WTC11 (cell line): Measurements from ENCODE around the gene OR4D2.

Source experiments
- ATF1 ChIP-seq: sonication (generic); formaldehyde crosslinking; IDR thresholded peaks from 2 replicates; pipeline ENCODE4 v1.8.1; 2023; ENCODE audit warnings: mild to moderate bottlenecking, moderate library complexity, missing genetic modification reagents
- CREB1 ChIP-seq: sonication (generic); formaldehyde crosslinking; IDR thresholded peaks from 2 replicates; pipeline ENCODE4 v1.8.0; 2023; ENCODE audit warnings: mild to moderate bottlenecking, missing genetic modification reagents
- ELF4 ChIP-seq: sonication (generic); formaldehyde crosslinking; IDR thresholded peaks from 2 replicates; pipeline ENCODE4 v1.8.1; 2022; ENCODE audit warnings: low read depth, mild to moderate bottlenecking, moderate library complexity, missing genetic modification reagents
- JUN ChIP-seq: sonication (generic); formaldehyde crosslinking; IDR thresholded peaks from 2 replicates; pipeline ENCODE4 v1.8.0; 2023; ENCODE audit warnings: mild to moderate bottlenecking, missing genetic modification reagents
- KAT7 ChIP-seq: sonication (generic); formaldehyde crosslinking; IDR thresholded peaks from 2 replicates; pipeline ENCODE4 v1.8.1; 2023; ENCODE audit warnings: missing genetic modification reagents, mild to moderate bottlenecking, borderline replicate concordance
- NFATC4 ChIP-seq: fragments of 250-450 bp; sonication (Bioruptor Pico); IDR thresholded peaks from 2 replicates; pipeline ENCODE4 v1.9.0; 2021; ENCODE audit warnings: mild to moderate bottlenecking
- RELA ChIP-seq: sonication (generic); formaldehyde crosslinking; IDR thresholded peaks from 2 replicates; pipeline ENCODE4 v1.8.1; 2022; ENCODE audit warnings: missing genetic modification reagents, mild to moderate bottlenecking, borderline replicate concordance
- ZBTB21 ChIP-seq: sonication (generic); formaldehyde crosslinking; IDR thresholded peaks from 2 replicates; pipeline ENCODE4 v1.8.1; 2023; ENCODE audit warnings: mild to moderate bottlenecking, missing genetic modification reagents, borderline replicate concordance
- ZNF232 ChIP-seq: sonication (generic); formaldehyde crosslinking; IDR thresholded peaks from 2 replicates; pipeline ENCODE4 v1.8.0; 2022; ENCODE audit warnings: mild to moderate bottlenecking, missing genetic modification reagents
- ZNF263 ChIP-seq: sonication (generic); formaldehyde crosslinking; IDR thresholded peaks from 2 replicates; pipeline ENCODE4 v1.8.1; 2022; ENCODE audit warnings: low read depth, mild to moderate bottlenecking, moderate library complexity, missing genetic modification reagents
- ZNF423 ChIP-seq: fragments of 250-450 bp; sonication (Bioruptor Pico); IDR thresholded peaks from 2 replicates; pipeline ENCODE4 v2.1.2; 2022; ENCODE audit warnings: mild to moderate bottlenecking, moderate library complexity
- TF ChIP-seq, protein P1 (sequence below): fragments of 200-600 bp; IDR thresholded peaks from 2 replicates; pipeline ENCODE4 v1.8.0; 2022; ENCODE audit warnings: antibody characterized with exemption
- TF ChIP-seq, protein P2 (sequence below): sonication (generic); formaldehyde crosslinking; IDR thresholded peaks from 2 replicates; pipeline ENCODE4 v1.8.1; 2022; ENCODE audit warnings: low read depth, mild to moderate bottlenecking, moderate library complexity, missing genetic modification reagents, borderline replicate concordance

DNA sequence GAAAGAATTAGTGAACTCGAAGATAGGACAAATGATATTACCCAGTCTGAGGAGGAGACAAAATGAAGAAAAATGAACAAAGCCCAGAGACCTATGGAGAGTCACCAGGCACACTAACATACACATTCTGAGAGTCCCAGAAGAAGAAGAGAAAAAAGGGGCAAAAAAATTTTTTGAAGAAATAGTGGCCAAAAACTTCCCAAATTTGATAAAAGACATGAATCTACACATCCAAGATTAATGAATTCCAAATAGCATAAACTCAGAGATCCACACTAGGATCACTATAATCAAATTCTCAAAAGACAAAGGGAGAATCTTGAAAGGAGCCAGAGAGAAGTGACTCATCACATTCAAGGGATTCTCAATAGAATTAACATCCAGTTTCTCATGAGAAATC lies 22.0 kb upstream of the OR4D2 start:
- no peak for TF ChIP-seq NFATC4 (CRISPR knock-in tag)
- TF ChIP-seq ZBTB21 (CRISPR knock-in tag), result no peak
- no peak for TF ChIP-seq ATF1 (CRISPR knock-in tag)
- no peak for TF ChIP-seq KAT7 (CRISPR knock-in tag)
- TF ChIP-seq CREB1 (CRISPR knock-in tag), result no peak
- TF ChIP-seq ELF4 (CRISPR knock-in tag), result no peak
- no peak for TF ChIP-seq ZNF423 (CRISPR knock-in tag)
- no peak for TF ChIP-seq JUN
- TF ChIP-seq, protein P1, sequence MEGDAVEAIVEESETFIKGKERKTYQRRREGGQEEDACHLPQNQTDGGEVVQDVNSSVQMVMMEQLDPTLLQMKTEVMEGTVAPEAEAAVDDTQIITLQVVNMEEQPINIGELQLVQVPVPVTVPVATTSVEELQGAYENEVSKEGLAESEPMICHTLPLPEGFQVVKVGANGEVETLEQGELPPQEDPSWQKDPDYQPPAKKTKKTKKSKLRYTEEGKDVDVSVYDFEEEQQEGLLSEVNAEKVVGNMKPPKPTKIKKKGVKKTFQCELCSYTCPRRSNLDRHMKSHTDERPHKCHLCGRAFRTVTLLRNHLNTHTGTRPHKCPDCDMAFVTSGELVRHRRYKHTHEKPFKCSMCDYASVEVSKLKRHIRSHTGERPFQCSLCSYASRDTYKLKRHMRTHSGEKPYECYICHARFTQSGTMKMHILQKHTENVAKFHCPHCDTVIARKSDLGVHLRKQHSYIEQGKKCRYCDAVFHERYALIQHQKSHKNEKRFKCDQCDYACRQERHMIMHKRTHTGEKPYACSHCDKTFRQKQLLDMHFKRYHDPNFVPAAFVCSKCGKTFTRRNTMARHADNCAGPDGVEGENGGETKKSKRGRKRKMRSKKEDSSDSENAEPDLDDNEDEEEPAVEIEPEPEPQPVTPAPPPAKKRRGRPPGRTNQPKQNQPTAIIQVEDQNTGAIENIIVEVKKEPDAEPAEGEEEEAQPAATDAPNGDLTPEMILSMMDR, result no peak
- TF ChIP-seq, protein P2, sequence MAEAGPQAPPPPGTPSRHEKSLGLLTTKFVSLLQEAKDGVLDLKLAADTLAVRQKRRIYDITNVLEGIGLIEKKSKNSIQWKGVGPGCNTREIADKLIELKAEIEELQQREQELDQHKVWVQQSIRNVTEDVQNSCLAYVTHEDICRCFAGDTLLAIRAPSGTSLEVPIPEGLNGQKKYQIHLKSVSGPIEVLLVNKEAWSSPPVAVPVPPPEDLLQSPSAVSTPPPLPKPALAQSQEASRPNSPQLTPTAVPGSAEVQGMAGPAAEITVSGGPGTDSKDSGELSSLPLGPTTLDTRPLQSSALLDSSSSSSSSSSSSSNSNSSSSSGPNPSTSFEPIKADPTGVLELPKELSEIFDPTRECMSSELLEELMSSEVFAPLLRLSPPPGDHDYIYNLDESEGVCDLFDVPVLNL, result no peak
- no peak for TF ChIP-seq ZNF232
- TF ChIP-seq RELA, result no peak
- TF ChIP-seq ZNF263, result no peak
